K562 (cell line): ENCODE measurements around the gene MEIS2. TPM values are rescaled to one million over a fixed set of nuclear protein-coding genes. Genes with fewer than 3 reads are reported as not detected.
A peak's percentile ranks its signal among the peaks of the same experiment; 100 is the strongest.

Experiments
- ATAC-seq: fragments of 200-7000 bp; cut with Tn5 transposase; 3 replicates; pipeline ENCODE4 v1.9.1; 2020; ENCODE audit warnings: moderate library complexity
- BruUV-seq: library from RNA; stranded (reverse); fragments of 400-500 nt; replicated peaks from 2 replicates; lab custom pipeline; 2021; lab: Mats Ljungman, UMichigan
- CTCF ChIA-PET: fragments of 300-600 bp; formaldehyde crosslinking; extraction: SDS; loops from one replicate; lab custom pipeline; 2021; ENCODE audit warnings: low intra/inter-chr PET ratio; lab: Yijun Ruan, JAX
- POLR2A ChIA-PET: fragments of 300-600, 350-650 bp; sonication (Branson Sonifier 250); formaldehyde crosslinking; extraction: SDS; loops from one replicate; lab custom pipeline; 2021; ENCODE audit warnings: antibody characterized with exemption, inconsistent platforms; lab: Yijun Ruan, JAX
- DNase-seq, 4 experiments: peaks; one replicate each; pipeline versions ENCODE4 v3.0.0 to v3.0.0-alpha.2; 2011 to 2018; ENCODE audit warnings: low spot score in 3 of 4, mixed read lengths in 3 of 4; ENCODE audit errors: extremely low read depth in 1 of 4
- FAIRE-seq: peaks from 2 replicates; lab custom pipeline; 2011; peaks lifted over from hg19 to GRCh38; lab: Jason Lieb, UNC
- H2AFZ ChIP-seq: 2 replicates; pipeline ENCODE4 v1.6.0; 2011; ENCODE audit warnings: low read depth, low read length, control low read depth, inconsistent platforms
- H3K27ac ChIP-seq: fragments of 200-600 bp; 3 replicates; pipeline ENCODE4 v1.8.0; 2011; ENCODE audit warnings: low read depth, mild to moderate bottlenecking, control low read depth, inconsistent platforms, low read length, moderate library complexity, mixed read lengths; ENCODE audit errors: extremely low read depth
- H3K27me3 ChIP-seq, 2 experiments: fragments of 300-600 bp in 1 of 2; 2 replicates in 1 of 2; 3 replicates in 1 of 2; pipeline versions ENCODE4 v1.6.0 to v1.8.0; 2011; ENCODE audit warnings: inconsistent platforms in 2 of 2, low read length in 2 of 2, mild to moderate bottlenecking in 1 of 2, mixed read lengths in 1 of 2, moderate library complexity in 1 of 2; ENCODE audit not compliant: control insufficient read depth in 2 of 2, insufficient read depth in 2 of 2
- H3K36me3 ChIP-seq: fragments of 300-600 bp; 3 replicates; pipeline ENCODE4 v1.8.0; 2011; ENCODE audit warnings: mild to moderate bottlenecking, low read length, inconsistent platforms; ENCODE audit not compliant: control insufficient read depth, insufficient read depth
- H3K4me1 ChIP-seq, 2 experiments: fragments of 200-600 bp in 1 of 2; replicated peaks in 1 of 2; 2 replicates in 1 of 2; 3 replicates in 1 of 2; pipeline versions ENCODE4 v1.5.1 to v1.8.0; 2011; ENCODE audit warnings: inconsistent platforms in 2 of 2, low read length in 2 of 2, mild to moderate bottlenecking in 1 of 2, mixed read lengths in 1 of 2, moderate library complexity in 1 of 2; ENCODE audit not compliant: control insufficient read depth in 2 of 2, insufficient read depth in 2 of 2
- H3K4me2 ChIP-seq: 2 replicates; pipeline ENCODE4 v1.6.1; 2011; ENCODE audit warnings: low read length, control low read depth, inconsistent platforms, mixed read lengths; ENCODE audit not compliant: insufficient read depth
- H3K4me3 ChIP-seq: fragments of 200-600 bp; sonication (generic), shearing (Covaris generic); 2 replicates; pipeline ENCODE4 v1.5.1; 2016; ENCODE audit warnings: control low read depth, inconsistent platforms
- H3K79me2 ChIP-seq: fragments of 200-600 bp; 3 replicates; pipeline ENCODE4 v1.8.0; 2011; ENCODE audit warnings: low read length, inconsistent platforms; ENCODE audit not compliant: control insufficient read depth, insufficient read depth
- H3K9ac ChIP-seq, 2 experiments: 2 replicates each; pipeline versions ENCODE4 v1.6.0 to v1.6.1; 2011; ENCODE audit warnings: low read depth in 2 of 2, low read length in 2 of 2, control low read depth in 1 of 2, inconsistent platforms in 1 of 2, mild to moderate bottlenecking in 1 of 2, mixed read lengths in 1 of 2; ENCODE audit not compliant: insufficient read depth in 1 of 2
- H3K9me1 ChIP-seq: one replicate; pipeline ENCODE4 v1.6.0; 2011; ENCODE audit warnings: inconsistent platforms, mild to moderate bottlenecking, low read length, moderate library complexity; ENCODE audit not compliant: control insufficient read depth, insufficient read depth
- H3K9me3 ChIP-seq: replicated peaks from 2 replicates; pipeline ENCODE4 v1.5.1; 2011; ENCODE audit warnings: low read depth, low read length, inconsistent platforms; ENCODE audit not compliant: control insufficient read depth, insufficient read depth
- H4K20me1 ChIP-seq: replicated peaks from 2 replicates; pipeline ENCODE4 v1.6.1; 2011; ENCODE audit warnings: low read length, inconsistent platforms, mixed read lengths; ENCODE audit not compliant: control insufficient read depth, insufficient read depth
- CBFB ChIP-seq: sonication (generic); formaldehyde crosslinking; IDR thresholded peaks from 2 replicates; pipeline ENCODE4 v1.4.0; 2020; ENCODE audit warnings: mild to moderate bottlenecking, missing genetic modification reagents
- CBX2 ChIP-seq: fragments of 200-600 bp; sonication (generic); IDR thresholded peaks from one replicate; pipeline ENCODE4 v1.6.1; 2012; ENCODE audit warnings: mild to moderate bottlenecking, low read length, inconsistent platforms; ENCODE audit not compliant: insufficient read depth, poor library complexity, severe bottlenecking
- CBX8 ChIP-seq: fragments of 200-600 bp; sonication (generic); IDR thresholded peaks from 2 replicates; pipeline ENCODE4 v1.6.1; 2012; ENCODE audit warnings: borderline replicate concordance, mixed run types, low read depth, mild to moderate bottlenecking, moderate library complexity, mixed read lengths, low read length, control low read depth, inconsistent platforms; ENCODE audit not compliant: poor library complexity, severe bottlenecking; ENCODE audit errors: extremely low read depth
- DDX20 ChIP-seq: fragments of 450-650 bp; IDR thresholded peaks from 2 replicates; pipeline ENCODE4 v1.6.1; 2016; ENCODE audit warnings: missing genetic modification characterization, low read depth, mild to moderate bottlenecking, missing compliant biosample characterization, moderate library complexity
- E2F4 ChIP-seq: sonication (generic); formaldehyde crosslinking; IDR thresholded peaks from 2 replicates; pipeline ENCODE4 v1.8.0; 2022; ENCODE audit warnings: mild to moderate bottlenecking, low read depth, missing genetic modification reagents
- FUS ChIP-seq: fragments of 200-400 bp; formaldehyde crosslinking; optimal IDR thresholded peaks from 2 replicates; pipeline ENCODE3; 2017; ENCODE audit warnings: low read depth, low read length
- HLTF ChIP-seq: fragments of 450-650 bp; IDR thresholded peaks from 2 replicates; pipeline ENCODE4 v1.6.1; 2016
- KLF1 ChIP-seq: fragments of 450-650 bp; IDR thresholded peaks from 2 replicates; pipeline ENCODE4 v1.6.1; 2016; ENCODE audit warnings: missing genetic modification characterization, missing compliant biosample characterization
- LCOR ChIP-seq: sonication (generic); formaldehyde crosslinking; IDR thresholded peaks from 2 replicates; pipeline ENCODE4 v1.8.0; 2022; ENCODE audit warnings: mild to moderate bottlenecking, missing genetic modification reagents
- MTA1 ChIP-seq: fragments of 450-650 bp; IDR thresholded peaks from 2 replicates; pipeline ENCODE4 v1.6.1; 2017; ENCODE audit warnings: borderline replicate concordance
- POLR2AphosphoS5 ChIP-seq: IDR thresholded peaks from 2 replicates; pipeline ENCODE4 v1.6.1; 2011; ENCODE audit warnings: mild to moderate bottlenecking, low read depth, low read length, moderate library complexity; ENCODE audit not compliant: control insufficient read depth, insufficient read depth
- PTBP1 ChIP-seq: fragments of 200-400 bp; formaldehyde crosslinking; IDR thresholded peaks from 2 replicates; pipeline ENCODE4 v1.6.1; 2017; ENCODE audit warnings: low read depth, low read length
- RBFOX2 ChIP-seq: fragments of 200-400 bp; formaldehyde crosslinking; IDR thresholded peaks from 2 replicates; pipeline ENCODE4 v1.6.1; 2017; ENCODE audit warnings: low read depth, mild to moderate bottlenecking, low read length, moderate library complexity
- RFX1 ChIP-seq: fragments of 450-650 bp; IDR thresholded peaks from 2 replicates; pipeline ENCODE4 v1.6.1; 2016; ENCODE audit warnings: mild to moderate bottlenecking, moderate library complexity
- ZBTB49 ChIP-seq: sonication (generic); formaldehyde crosslinking; IDR thresholded peaks from 2 replicates; pipeline ENCODE4 v1.8.0; 2022; ENCODE audit warnings: missing genetic modification reagents, mild to moderate bottlenecking, borderline replicate concordance
- ZNF212 ChIP-seq: fragments of 450-650 bp; formaldehyde crosslinking; IDR thresholded peaks from 2 replicates; pipeline ENCODE4 v1.4.0; 2020; ENCODE audit warnings: mild to moderate bottlenecking
- ZNF277 ChIP-seq: fragments of 250-450 bp; sonication (Bioruptor Pico); IDR thresholded peaks from 2 replicates; pipeline ENCODE4 v1.8.0; 2022; ENCODE audit warnings: inconsistent platforms, mild to moderate bottlenecking, moderate library complexity, borderline replicate concordance
- ZSCAN29 ChIP-seq: fragments of 450-650 bp; IDR thresholded peaks from 2 replicates; pipeline ENCODE4 v1.6.1; 2017
- WGBS: fragments of 100-300 bp; shearing (Covaris generic); methylation state at CpG from one replicate; pipeline ENCODE4 v1.1.6; 2016; ENCODE audit warnings: low coverage, mixed read lengths; ENCODE audit not compliant: insufficient coverage; ENCODE audit errors: missing lambda C conversion rate; 5-methylcytosine and 5-hydroxymethylcytosine counted together
- in situ Hi-C: fragments of 300-500 bp; cut with MboI; formaldehyde crosslinking; loops from 4 replicates; pipeline ENCODE4 v1.15.0; 2018; ENCODE audit warnings: inconsistent platforms, mixed read lengths
- intact Hi-C: fragments of 100-400 bp; cut with micrococcal nuclease; formaldehyde crosslinking; loops from 2 replicates; pipeline ENCODE4 v1.14.2; 2022
- polyA plus RNA-seq, 8 experiments: library from polyadenylated mRNA; depleted of rRNA in 4 of 8; stranded (reverse) in 5 of 8; unstranded in 3 of 8; fragments of >200 nt; fragmentation: Nextera tagmentation in 2 of 8; fragmentation: Illumina TruSeq in 1 of 8; extraction: Ambion mirVana in 2 of 8; extraction: Trizol in 1 of 8; gene quantifications; 2 replicates each; pipeline versions ENCODE4 v1.2.1 to v1.2.3, GENCODE V29; 2011 to 2014; ENCODE audit warnings: inconsistent platforms in 1 of 8, missing spikeins in 1 of 8
- total RNA-seq, 7 experiments: library from RNA; depleted of rRNA in 6 of 7; stranded (reverse); fragments of >200 nt in 6 of 7; fragmentation: Illumina TruSeq in 2 of 7; extraction: Trizol in 2 of 7; gene quantifications; 2 replicates each; pipeline versions ENCODE4 v1.2.1 to v1.2.3, GENCODE V29; 2011 to 2021; ENCODE audit warnings: low replicate concordance in 1 of 7

Gene MEIS2
- total and polyA plus RNA-seq, 9 of the 15 experiments (the other 6 are each of a cell fraction or from before 2014, with no cell fraction given): 7.5 to 64.2 (median 22.3) TPM

- ChIA-PET POLR2A (interaction anchor here (0.7 kb wide), 1 partner anchor 989 kb away, joined by 4 read pairs; no protein-coding TSS in a partner anchor), CTCF (interaction anchor here (0.6 to 3.8 kb wide), 4 partner anchors 59 to 1009 kb away, joined by 3 to 48 read pairs (median 7); no protein-coding TSS in a partner anchor)
- WGBS: 30% methylated on average over 25 of the region's 27 CpGs
- H3K4me2 ChIP-seq: no peak overlapping the region
- H3K79me2 ChIP-seq: no peaks in the 10 kb centered on the region
- no peak overlapping the region for H3K4me3 ChIP-seq
- intact Hi-C loops (loop anchor here (1.0 to 10.0 kb wide), 3 partner anchors 224 to 378 kb away; no protein-coding TSS in a partner anchor), in situ Hi-C loops (loop anchor here (10.0 to 25.0 kb wide), 2 partner anchors 222 to 1005 kb away; partner anchors contain the start of gene MEIS2)
- no peaks in the 10 kb centered on the region for H3K9me1 ChIP-seq
- H3K9me3 ChIP-seq: no peaks in the 10 kb centered on the region
- ATAC-seq: no peak
- no TSS peak for BruUV-seq
- H3K4me1 ChIP-seq: peaks cover 3 to 12% of the 10 kb centered on the region in 2 experiments; a peak in 4 of 5 replicates
- no peak overlapping the region for H2AFZ ChIP-seq
- H4K20me1 ChIP-seq: no peaks in the 10 kb centered on the region
- DNase-seq: no peak
- H3K27me3 ChIP-seq: peaks cover 3 to 13% of the 10 kb centered on the region in 2 experiments; a peak in 2 of 5 replicates
- no peaks in the 10 kb centered on the region for H3K36me3 ChIP-seq
- H3K27ac ChIP-seq: no peak overlapping the region
- no peak overlapping the region for H3K9ac ChIP-seq
- FAIRE-seq: peak; percentile 35
- peak; percentile 93 for TF ChIP-seq CBX8
- TF ChIP-seq E2F4 (CRISPR knock-in tag): no peak
- no peak for TF ChIP-seq FUS
- TF ChIP-seq ZNF277 (CRISPR knock-in tag): no peak
- TF ChIP-seq ZBTB49 (CRISPR knock-in tag): no peak
- no peak for TF ChIP-seq HLTF
- TF ChIP-seq ZNF212 (CRISPR knock-in tag): no peak
- no peak for TF ChIP-seq RFX1
- no peak for TF ChIP-seq DDX20 (tag)
- TF ChIP-seq LCOR (CRISPR knock-in tag): no peak
- TF ChIP-seq RBFOX2: no peak
- TF ChIP-seq ZSCAN29: no peak
- TF ChIP-seq POLR2AphosphoS5: no peak
- peak; percentile 62 for TF ChIP-seq CBX2
- TF ChIP-seq PTBP1: no peak
- no peak for TF ChIP-seq MTA1
- no peak for TF ChIP-seq CBFB
- TF ChIP-seq KLF1: no peak
These were observed 217.7 kb downstream of the MEIS2 start for GRCh38 chr15:36882487-36883131.
